K562 (cell line): ENCODE measurements around the gene GET3. TPM values are rescaled to one million over a fixed set of nuclear protein-coding genes. Genes with fewer than 3 reads are reported as not detected.

ENCODE experiments used
- CC2D1A ChIP-seq: fragments of 450-650 bp; IDR thresholded peaks from 2 replicates; pipeline ENCODE4 v1.6.1; 2017; ENCODE audit warnings: mild to moderate bottlenecking
- CHD1 ChIP-seq: fragments of 200-600 bp; sonication (generic); IDR thresholded peaks from one replicate; pipeline ENCODE4 v1.6.1; 2012; ENCODE audit warnings: mild to moderate bottlenecking, moderate library complexity, low read length, inconsistent platforms
- EGR1 ChIP-seq: fragments of 450-650 bp; conservative IDR thresholded peaks from 2 replicates; pipeline ENCODE4 v1.6.1; 2017; ENCODE audit warnings: mild to moderate bottlenecking
- GABPA ChIP-seq: fragments of 200-800 bp; sonication (Bioruptor generic); conservative IDR thresholded peaks from 2 replicates; pipeline ENCODE4 v1.6.1; 2016; ENCODE audit warnings: low read depth, missing genetic modification characterization, missing compliant biosample characterization
- PHF8 ChIP-seq: fragments of 200-600 bp; sonication (generic); IDR thresholded peaks from 2 replicates; pipeline ENCODE4 v1.6.1; 2012; ENCODE audit warnings: mixed run types, mild to moderate bottlenecking, inconsistent platforms, low read length, moderate library complexity, borderline replicate concordance
- RFX5 ChIP-seq: IDR thresholded peaks from 2 replicates; pipeline ENCODE4 v1.6.1; 2011; ENCODE audit warnings: low read depth, mild to moderate bottlenecking, improper control_type of control experiment, low read length
- YY1 ChIP-seq, 3 experiments: IDR thresholded peaks; 2 replicates each; pipeline ENCODE4 v1.6.1; 2011; ENCODE audit warnings: low read length in 2 of 3, mild to moderate bottlenecking in 2 of 3, moderate library complexity in 2 of 3, borderline replicate concordance in 1 of 3, control low read depth in 1 of 3, low read depth in 1 of 3; ENCODE audit not compliant: insufficient read depth in 3 of 3, insufficient replicate concordance in 2 of 3, control insufficient read depth in 1 of 3, insufficient read length in 1 of 3; ENCODE audit errors: extremely low read depth in 1 of 3
- ZBTB8A ChIP-seq: fragments of 450-650 bp; IDR thresholded peaks from 2 replicates; pipeline ENCODE4 v1.6.1; 2018; ENCODE audit warnings: mild to moderate bottlenecking, moderate library complexity; ENCODE audit not compliant: partially characterized antibody
- ZNF165 ChIP-seq: fragments of 250-450 bp; sonication (Bioruptor Pico); IDR thresholded peaks from 2 replicates; pipeline ENCODE4 v1.4.0; 2020; ENCODE audit warnings: borderline replicate concordance
- ZNF23 ChIP-seq: fragments of 250-450 bp; sonication (Bioruptor Pico); IDR thresholded peaks from 2 replicates; pipeline ENCODE4 v1.4.0; 2020; ENCODE audit warnings: mild to moderate bottlenecking
- ZNF311 ChIP-seq: fragments of 250-450 bp; sonication (Bioruptor Pico); IDR thresholded peaks from 2 replicates; pipeline ENCODE4 v1.4.0; 2020; ENCODE audit warnings: mild to moderate bottlenecking, moderate library complexity
- ZNF436 ChIP-seq: fragments of 250-450, 450-650 bp; sonication (Bioruptor Pico); formaldehyde crosslinking; IDR thresholded peaks from 2 replicates; pipeline ENCODE4 v1.7.0; 2020; ENCODE audit warnings: mild to moderate bottlenecking
- polyA plus RNA-seq, 8 experiments: library from polyadenylated mRNA; depleted of rRNA in 4 of 8; stranded (reverse) in 5 of 8; unstranded in 3 of 8; fragments of >200 nt; fragmentation: Nextera tagmentation in 2 of 8; fragmentation: Illumina TruSeq in 1 of 8; extraction: Ambion mirVana in 2 of 8; extraction: Trizol in 1 of 8; gene quantifications; 2 replicates each; pipeline versions ENCODE4 v1.2.1 to v1.2.3, GENCODE V29; 2011 to 2014; ENCODE audit warnings: inconsistent platforms in 1 of 8, missing spikeins in 1 of 8
- total RNA-seq, 7 experiments: library from RNA; depleted of rRNA in 6 of 7; stranded (reverse); fragments of >200 nt in 6 of 7; fragmentation: Illumina TruSeq in 2 of 7; extraction: Trizol in 2 of 7; gene quantifications; 2 replicates each; pipeline versions ENCODE4 v1.2.1 to v1.2.3, GENCODE V29; 2011 to 2021; ENCODE audit warnings: low replicate concordance in 1 of 7
- TF ChIP-seq, protein P1 (sequence below): fragments of 250-450 bp; sonication (Bioruptor Pico); IDR thresholded peaks from 2 replicates; pipeline ENCODE4 v1.5.0; 2020; ENCODE audit warnings: mild to moderate bottlenecking, borderline replicate concordance
- TF ChIP-seq, protein P2 (sequence below), 2 experiments: fragments of 450-650 bp; IDR thresholded peaks; 2 replicates each; pipeline ENCODE4 v1.6.1; 2016; ENCODE audit warnings: mild to moderate bottlenecking in 2 of 2, borderline replicate concordance in 1 of 2, low read depth in 1 of 2, moderate library complexity in 1 of 2
- TF ChIP-seq, protein P3 (sequence below): fragments of 250-450 bp; sonication (Bioruptor Pico); IDR thresholded peaks from 2 replicates; pipeline ENCODE4 v1.6.1; 2021; ENCODE audit warnings: mild to moderate bottlenecking

GET3 gene
- total and polyA plus RNA-seq, 9 of the 15 experiments (the other 6 are each of a cell fraction or from before 2014, with no cell fraction given), result 8.3 to 83.5 (median 51.8) TPM

DNA sequence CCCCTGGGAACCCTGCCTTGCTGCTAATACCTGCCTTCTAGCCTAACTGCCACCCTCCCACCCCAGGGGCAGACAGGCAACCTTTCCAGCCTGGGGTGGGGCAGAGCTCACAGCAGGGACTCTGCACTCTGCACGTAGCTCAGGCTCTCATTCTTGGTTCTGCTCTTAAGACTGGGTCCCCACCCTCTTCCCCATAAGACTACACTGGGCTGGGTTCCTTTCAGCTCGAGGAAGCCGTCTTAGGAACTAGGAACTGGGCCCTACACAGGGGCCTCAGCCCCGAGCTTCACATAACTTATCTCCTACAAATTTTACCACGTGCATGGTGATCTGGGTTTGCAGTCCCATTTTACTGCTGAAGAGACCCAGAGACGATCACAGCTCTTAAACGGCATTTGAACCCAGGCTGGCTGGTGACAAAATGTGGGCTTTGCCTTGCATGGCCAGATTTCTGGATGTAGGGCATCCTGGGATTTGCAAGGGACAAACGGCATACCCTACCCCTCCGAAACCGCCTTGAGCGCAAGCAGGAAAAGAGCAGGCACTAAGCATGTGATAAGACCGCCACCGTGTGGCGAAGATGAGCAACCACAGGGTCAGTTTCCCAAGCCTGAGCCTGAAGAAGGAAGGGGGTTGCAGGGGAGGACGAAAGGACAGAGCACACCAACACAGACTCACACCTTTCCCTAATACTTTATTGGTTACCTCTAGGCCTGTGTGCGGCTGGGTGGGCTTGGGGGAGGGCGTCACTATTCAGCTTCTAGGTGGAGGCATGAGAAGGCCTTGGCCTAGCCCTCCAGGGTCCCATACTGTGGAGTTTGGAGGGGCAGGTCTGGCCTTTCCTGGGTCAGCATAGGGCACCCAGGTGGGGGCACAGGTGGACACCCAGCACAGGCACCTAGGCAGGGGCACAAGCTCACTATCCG lies 59.1 kb downstream of the GET3 start (continued):
- no peak for TF ChIP-seq RFX5
- TF ChIP-seq YY1 (IDR thresholded peaks at IDR 0.05; ENCODE audit: borderline replicate concordance in 1 of 3, control insufficient read depth in 1 of 3, extremely low read depth in 1 of 3, insufficient read depth in 3 of 3, insufficient read length in 1 of 3, insufficient replicate concordance in 2 of 3, low read depth in 1 of 3, low read length in 2 of 3), result no peak
- no peak for TF ChIP-seq ZNF165
- no peak for TF ChIP-seq CHD1
- TF ChIP-seq, protein P1, sequence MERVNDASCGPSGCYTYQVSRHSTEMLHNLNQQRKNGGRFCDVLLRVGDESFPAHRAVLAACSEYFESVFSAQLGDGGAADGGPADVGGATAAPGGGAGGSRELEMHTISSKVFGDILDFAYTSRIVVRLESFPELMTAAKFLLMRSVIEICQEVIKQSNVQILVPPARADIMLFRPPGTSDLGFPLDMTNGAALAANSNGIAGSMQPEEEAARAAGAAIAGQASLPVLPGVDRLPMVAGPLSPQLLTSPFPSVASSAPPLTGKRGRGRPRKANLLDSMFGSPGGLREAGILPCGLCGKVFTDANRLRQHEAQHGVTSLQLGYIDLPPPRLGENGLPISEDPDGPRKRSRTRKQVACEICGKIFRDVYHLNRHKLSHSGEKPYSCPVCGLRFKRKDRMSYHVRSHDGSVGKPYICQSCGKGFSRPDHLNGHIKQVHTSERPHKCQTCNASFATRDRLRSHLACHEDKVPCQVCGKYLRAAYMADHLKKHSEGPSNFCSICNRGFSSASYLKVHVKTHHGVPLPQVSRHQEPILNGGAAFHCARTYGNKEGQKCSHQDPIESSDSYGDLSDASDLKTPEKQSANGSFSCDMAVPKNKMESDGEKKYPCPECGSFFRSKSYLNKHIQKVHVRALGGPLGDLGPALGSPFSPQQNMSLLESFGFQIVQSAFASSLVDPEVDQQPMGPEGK (CRISPR knock-in tag), result no peak
- TF ChIP-seq, protein P2, sequence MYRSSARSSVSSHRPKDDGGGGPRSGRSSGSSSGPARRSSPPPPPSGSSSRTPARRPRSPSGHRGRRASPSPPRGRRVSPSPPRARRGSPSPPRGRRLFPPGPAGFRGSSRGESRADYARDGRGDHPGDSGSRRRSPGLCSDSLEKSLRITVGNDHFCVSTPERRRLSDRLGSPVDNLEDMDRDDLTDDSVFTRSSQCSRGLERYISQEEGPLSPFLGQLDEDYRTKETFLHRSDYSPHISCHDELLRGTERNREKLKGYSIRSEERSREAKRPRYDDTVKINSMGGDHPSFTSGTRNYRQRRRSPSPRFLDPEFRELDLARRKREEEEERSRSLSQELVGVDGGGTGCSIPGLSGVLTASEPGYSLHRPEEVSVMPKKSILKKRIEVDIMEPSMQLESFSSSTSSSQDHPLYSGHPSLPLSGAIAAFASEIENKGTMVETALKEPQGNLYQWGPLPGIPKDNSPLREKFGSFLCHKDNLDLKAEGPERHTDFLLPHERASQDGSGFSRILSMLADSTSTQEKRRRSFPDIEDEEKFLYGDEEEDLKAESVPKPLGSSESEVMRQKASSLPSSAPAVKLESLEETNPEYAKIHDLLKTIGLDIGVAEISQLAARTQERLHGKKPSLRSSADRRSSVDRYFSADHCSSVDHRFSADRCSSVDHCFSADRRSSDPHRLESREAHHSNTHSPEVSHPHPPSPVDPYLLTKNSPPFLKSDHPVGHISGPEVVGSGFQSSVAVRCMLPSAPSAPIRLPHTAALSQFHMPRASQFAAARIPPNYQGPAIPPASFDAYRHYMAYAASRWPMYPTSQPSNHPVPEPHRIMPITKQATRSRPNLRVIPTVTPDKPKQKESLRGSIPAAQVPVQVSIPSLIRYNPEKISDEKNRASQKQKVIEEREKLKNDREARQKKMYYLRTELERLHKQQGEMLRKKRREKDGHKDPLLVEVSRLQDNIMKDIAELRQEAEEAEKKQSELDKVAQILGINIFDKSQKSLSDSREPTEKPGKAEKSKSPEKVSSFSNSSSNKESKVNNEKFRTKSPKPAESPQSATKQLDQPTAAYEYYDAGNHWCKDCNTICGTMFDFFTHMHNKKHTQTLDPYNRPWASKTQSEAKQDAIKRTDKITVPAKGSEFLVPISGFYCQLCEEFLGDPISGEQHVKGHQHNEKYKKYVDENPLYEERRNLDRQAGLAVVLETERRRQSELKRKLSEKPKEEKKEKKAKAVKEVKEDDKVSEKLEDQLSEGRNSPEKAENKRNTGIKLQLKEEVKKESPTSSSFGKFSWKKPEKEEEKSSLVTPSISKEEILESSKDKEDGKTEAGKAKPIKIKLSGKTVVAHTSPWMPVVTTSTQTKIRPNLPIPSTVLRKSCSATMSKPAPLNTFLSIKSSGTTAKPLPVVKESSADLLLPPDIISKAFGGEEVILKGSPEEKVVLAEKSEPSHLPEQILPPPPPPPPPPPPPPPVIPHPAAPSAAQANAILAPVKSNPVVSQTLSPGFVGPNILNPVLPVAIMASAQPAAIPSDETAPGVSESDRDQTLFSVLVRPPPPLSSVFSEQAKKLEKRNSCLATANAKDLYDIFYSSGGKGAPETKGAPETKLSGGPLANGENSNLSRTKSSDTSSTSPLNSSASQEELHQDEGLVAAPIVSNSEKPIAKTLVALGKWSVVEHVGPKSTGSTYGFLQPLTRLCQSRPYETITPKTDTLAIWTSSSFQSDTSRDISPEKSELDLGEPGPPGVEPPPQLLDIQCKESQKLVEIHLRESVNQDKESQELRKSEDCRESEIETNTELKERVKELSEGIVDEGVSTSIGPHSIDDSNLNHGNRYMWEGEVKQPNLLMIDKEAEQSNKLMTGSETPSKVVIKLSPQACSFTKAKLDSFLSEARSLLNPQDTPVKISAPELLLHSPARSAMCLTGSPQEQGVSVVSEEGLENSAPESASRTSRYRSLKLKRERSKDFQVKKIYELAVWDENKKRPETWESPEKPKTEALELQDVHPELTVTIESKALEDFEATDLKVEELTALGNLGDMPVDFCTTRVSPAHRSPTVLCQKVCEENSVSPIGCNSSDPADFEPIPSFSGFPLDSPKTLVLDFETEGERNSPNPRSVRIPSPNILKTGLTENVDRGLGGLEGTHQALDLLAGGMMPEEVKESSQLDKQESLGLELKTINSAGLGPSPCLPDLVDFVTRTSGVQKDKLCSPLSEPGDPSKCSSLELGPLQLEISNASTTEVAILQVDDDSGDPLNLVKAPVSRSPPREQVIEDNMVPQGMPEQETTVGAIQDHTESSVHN (IDR thresholded peaks at IDR 0.05; ENCODE audit: borderline replicate concordance in 1 of 2, low read depth in 1 of 2), result no peak
- no peak for TF ChIP-seq EGR1
- TF ChIP-seq CC2D1A, result peak; percentile 85
- TF ChIP-seq ZNF436 (CRISPR knock-in tag), result no peak
- TF ChIP-seq, protein P3, sequence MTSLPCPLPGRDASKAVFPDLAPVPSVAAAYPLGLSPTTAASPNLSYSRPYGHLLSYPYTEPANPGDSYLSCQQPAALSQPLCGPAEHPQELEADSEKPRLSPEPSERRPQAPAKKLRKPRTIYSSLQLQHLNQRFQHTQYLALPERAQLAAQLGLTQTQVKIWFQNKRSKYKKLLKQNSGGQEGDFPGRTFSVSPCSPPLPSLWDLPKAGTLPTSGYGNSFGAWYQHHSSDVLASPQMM (CRISPR knock-in tag), result no peak
- TF ChIP-seq PHF8, result no peak
- TF ChIP-seq ZNF311 (CRISPR knock-in tag), result no peak
- TF ChIP-seq ZBTB8A, result no peak
- no peak for TF ChIP-seq GABPA
- no peak for TF ChIP-seq ZNF23 (CRISPR knock-in tag)
